ENCODE results near the gene LCTL.
"Not testable (repeated sequence)": the region's sequence is repeated elsewhere in the genome, so short reads cannot be mapped to it uniquely, and the experiment has no call there.

Gene LCTL

DNA sequence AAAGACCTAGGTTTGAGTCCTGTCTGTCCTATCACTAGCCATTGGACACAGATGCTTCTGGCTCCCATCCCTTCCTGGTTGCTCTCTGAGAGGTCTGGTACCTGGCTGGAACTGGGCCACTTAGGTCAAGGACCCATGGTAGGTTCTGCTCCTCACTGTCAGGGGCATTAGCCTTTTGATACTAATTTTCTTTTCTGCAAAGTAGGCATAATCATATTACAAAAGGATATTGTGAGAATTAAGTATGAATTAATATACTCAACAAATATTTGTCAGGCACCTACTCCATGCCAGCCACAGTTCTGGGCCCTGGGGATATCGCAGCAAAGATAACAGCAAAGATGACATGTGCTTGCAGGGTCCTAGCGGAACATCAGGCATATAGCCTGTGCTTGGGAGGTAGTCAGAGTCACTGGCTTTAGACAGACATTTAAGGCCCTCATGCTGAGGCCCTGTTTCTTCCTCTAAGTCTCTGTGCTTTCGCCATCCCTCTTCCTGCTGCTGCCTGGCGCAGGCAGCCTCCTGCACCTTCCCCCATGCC lies 25.6 kb upstream of the LCTL start:
- DNase-seq (ENCODE audit: low spot score) = no peak

DNA sequence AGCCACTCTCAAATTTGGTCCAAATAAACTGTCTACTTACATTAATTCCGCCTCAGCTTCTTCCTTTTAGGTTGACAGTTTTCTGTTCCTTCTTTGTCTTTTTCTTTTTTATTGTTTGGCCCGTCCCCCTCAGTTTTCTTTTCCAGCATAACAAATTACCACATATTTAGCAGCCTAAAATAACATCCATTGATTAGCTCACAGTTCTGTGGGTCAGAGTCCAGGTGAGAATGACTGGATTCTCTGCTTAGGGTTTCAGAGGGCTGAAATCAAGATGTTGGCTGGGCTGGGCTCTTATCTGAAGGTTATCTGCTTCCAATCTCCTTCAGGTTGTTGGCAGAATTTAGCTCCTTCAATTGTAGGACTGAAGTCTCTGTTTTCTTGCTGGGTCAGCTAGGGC lies 24.6 kb upstream of the LCTL start:
- DNase-seq (ENCODE audit: low spot score) = no peak

DNA sequence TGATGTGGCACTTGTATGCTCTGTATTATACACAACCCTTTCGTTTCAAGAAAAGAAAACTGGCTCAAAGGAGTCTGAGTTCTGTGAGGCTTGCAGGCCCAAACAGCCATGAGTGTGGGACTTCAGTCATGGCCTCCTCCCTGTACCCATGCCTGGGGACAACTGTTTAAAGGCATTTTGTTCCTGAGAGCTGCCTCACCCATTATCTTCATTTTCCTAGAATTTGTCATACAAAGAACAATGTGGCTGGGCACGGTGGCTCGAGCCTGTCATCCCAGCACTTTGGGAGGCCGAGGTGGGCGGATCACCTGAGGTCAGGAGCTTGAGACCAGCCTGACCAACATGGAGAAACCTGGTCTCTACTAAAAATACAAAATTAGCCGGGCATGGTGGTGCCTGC lies 23.6 kb upstream of the LCTL start:
- not testable (repeated sequence) for DNase-seq (ENCODE audit: low spot score)

GRCh38 chr15:66588971-66589370 lies 23.2 kb upstream of the LCTL start:
- no peak for DNase-seq (ENCODE audit: low spot score)

DNA sequence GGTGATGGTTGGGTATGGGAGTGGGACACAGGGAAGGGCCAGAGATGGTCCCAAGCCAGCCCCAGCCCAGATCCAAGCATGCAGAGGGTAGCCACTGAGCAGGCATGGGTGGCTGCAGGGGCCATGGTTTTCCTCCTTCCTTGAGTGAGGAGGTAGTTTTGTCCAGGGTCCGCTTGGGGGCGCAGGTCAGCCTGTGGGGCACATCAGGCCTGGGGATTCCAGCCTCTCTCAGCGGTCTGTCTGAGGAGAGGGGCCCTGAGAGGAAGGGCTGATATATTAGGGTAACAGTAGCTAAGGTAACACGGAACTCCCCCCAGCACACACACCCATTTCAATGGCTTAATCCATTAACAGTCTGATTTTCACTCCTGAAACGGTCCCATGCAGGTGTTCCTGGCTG lies 22.7 kb upstream of the LCTL start:
- DNase-seq (ENCODE audit: low spot score) = peak; percentile 61

DNA sequence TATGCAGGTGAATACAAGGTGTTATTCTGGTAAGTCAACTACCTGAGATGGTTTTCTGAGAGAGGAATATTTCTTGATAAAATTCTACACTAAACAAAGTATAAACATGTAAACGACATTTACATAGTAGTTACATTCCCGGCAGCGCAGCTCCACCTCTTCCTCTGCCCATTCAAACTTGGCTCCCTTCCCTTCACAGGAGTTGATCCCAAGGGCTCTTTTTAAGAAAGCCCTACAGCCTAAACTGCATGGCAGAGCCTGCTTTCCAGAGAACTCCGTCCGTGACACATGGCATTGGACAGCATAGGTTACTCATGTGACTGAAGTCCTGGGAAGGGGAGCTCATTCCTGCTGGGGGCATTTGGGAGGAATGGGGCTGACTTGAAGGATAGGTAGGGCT lies 22.0 kb upstream of the LCTL start:
- no peak for DNase-seq (ENCODE audit: low spot score)

GRCh38 chr15:66587020-66587419 lies 21.2 kb upstream of the LCTL start:
- DNase-seq (ENCODE audit: low spot score) = no peak

GRCh38 chr15:66586155-66586976 lies 20.6 kb upstream of the LCTL start:
- no peak for DNase-seq (ENCODE audit: low spot score)

DNA sequence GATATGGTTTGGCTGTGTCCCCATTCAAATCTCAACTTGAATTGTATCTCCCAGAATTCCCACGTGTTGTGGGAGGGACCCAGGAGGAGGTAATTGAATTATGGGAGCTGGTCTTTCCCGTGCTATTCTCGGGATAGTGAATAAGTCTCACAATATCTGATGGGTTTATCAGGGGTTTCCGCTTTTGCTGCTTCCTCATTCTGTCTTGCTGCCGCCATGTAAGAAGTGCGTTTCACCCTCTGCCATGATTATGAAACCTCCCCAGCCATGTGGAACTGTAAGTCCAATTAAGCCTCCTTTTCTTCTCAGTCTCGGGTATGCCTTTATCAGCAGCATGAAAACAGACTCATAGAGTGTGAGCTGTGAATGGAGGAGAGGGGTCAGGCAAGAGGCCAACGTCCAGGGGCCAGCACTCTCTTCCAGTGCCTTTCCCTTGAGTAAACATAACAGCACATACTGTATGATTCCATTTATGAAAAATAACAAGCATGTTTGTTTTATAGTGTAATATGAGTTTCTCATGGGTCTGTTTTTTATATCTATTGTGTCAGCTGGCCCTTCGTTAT lies 16.3 kb upstream of the LCTL start:
- DNase-seq (ENCODE audit: low spot score) = no peak

- no peak for DNase-seq (ENCODE audit: low spot score)
Observed at GRCh38 chr15:66580643-66581042, 14.8 kb upstream of the LCTL start.

DNA sequence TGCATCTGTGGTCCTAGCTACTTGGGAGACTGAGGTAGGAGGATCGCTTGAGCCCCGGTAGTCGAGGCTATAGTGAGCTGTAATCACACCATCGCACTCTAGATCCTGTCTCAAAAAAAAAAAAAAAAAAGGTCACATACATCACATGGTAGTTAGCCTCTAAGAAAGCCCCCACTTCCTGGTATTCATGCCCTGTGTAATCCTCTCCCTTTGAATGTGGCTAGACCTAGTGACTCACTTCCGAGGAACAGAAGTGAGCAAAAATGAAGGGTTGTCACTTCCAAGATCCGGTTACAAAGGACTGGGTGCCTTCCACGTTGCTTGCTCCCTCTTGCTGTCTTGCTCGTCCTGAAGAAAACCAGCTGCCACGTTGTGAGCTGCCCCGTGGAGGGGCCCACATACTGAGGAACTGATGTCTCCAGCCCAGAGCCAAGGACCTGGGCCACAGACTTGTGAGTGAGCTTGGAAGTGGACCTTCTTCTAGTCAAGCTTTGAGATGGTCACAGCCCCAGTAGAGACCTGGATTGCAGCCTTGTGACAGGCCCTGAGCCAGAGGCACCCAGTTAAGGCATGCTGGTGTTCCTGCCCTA lies 12.6 kb upstream of the LCTL start:
- no peak for DNase-seq (ENCODE audit: low spot score)

GRCh38 chr15:66574596-66574950 lies 8.8 kb upstream of the LCTL start:
- no peak for DNase-seq (ENCODE audit: low spot score)

- DNase-seq (ENCODE audit: low spot score) = no peak
Observed at GRCh38 chr15:66573719-66574595, 8.2 kb upstream of the LCTL start.

GRCh38 chr15:66573348-66573718 lies 7.5 kb upstream of the LCTL start:
- no peak for DNase-seq (ENCODE audit: low spot score)

- DNase-seq (ENCODE audit: low spot score) = no peak
Observed at GRCh38 chr15:66572146-66572545, 6.3 kb upstream of the LCTL start.

DNA sequence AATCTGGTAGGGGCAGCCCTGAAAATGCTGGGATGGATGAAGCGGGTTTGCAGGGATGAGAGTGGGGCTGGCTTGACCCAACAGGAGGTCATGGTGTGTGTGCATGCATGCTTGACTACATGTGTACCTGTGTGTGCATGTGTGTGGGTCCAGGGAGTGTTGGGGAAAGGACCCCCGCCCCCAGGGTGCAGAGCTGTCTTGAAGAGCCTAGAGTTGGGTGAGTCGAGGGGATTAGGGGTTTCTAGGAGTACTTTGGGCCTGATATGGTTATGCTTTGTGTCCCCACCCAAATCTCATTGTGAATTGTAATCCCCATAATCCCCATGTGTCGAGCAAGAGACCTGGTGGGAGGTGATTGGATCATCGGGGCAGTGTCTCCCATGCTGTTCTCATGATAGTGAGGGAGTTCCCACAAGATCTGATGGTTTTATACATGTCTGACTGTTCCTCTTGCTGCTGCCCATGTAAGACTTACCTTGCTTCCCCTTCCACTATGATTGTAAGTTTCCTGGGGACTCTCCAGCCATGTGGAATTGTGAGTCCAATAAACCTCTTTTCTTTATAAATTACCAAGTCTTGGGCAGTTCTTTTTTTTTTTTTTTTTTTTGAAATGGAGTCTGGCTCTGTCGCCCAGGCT lies 5.2 kb upstream of the LCTL start:
- DNase-seq (ENCODE audit: low spot score) = no peak

DNA sequence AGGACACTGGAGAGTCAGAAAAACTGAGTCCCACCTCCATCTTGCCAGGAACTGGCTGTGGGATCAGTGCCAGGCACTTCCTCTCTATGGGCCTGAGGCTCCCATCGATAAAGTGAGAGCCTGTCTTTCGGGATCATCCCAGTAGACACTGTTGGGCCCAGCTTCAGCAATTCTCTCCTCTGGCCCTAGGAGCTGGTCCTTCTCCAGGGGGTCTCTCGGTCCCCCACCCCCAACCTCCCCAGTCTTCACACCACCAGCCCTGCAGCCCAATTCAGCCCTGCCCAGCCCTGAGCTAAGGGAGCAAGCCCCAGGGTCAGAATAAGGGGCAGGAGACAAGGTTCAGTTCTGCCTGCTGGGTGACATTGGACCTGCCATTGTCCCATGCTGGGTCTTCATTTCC lies 4.5 kb upstream of the LCTL start:
- no peak for DNase-seq (ENCODE audit: low spot score)

GRCh38 chr15:66569461-66570137 lies 3.8 kb upstream of the LCTL start:
- no peak for DNase-seq (ENCODE audit: low spot score)

- DNase-seq (ENCODE audit: low spot score) = no peak
Observed at GRCh38 chr15:66567897-66568296, 2.1 kb upstream of the LCTL start.

DNA sequence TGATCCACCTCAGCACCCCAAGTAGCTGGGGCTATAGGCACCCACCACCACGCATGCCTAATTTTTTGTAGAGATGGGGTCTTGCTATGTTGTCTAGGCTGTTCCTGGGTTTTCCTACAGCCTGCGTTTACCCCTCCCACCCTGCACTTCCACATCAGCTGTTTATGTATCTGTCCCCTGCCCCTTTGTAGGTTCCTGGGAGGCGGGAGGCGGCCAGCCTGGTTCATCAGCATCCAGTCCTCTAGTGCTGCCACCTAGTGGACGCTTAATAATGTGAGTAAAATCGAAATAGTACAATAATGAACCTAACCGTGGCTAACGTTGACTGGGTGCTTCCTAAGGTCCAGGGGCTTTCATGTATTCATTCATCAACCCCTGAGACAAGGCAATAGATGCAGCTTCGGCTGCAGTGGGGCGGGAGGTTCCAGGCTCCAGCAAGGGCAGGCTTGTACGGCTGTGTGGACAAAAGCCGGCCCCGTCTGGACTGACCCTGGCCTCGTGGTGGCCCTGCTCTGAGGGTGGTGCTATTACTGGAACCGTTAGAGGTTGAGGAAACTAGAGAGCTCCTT lies 1.2 kb upstream of the LCTL start:
- peak; percentile 92 for DNase-seq (ENCODE audit: low spot score)

DNA sequence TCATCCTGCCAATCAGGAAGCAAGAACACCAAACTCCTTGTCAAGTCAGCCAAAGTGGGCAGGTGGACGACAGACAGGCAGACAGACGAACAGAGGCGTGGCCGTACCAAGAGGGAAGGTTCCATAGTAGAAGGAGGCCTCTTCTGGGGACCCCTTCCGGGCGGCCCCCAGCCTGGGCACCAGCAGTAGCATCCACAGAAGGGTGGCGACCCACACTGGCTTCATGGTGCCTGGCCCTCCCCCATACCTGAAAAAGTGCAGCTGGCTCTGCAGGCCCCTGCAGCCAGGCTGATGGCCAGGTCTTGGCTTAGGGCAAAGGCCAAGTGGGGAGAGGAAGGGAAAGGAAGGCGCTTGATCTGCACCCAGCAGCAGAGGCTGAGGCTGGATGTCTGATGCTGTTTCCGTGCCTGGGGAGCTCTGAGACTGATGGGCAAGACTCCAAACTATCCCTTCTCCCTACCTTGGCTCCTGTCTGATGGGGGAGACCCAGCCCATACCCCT lies 607 bp downstream of the LCTL start:
- no peak for DNase-seq (ENCODE audit: low spot score)

Data from HuH-7 (cell line).